Smooth muscle cell of the brain vasculature (primary cell): ENCODE data around the gene NTN3.
"Not testable (repeated sequence)": the region's sequence is repeated elsewhere in the genome, so short reads cannot be mapped to it uniquely, and the experiment has no call there.

ENCODE experiments used
- DNase-seq: peaks from one replicate; pipeline ENCODE4 v3.0.0-alpha.2; 2012; ENCODE audit warnings: low read depth, low spot score

Gene NTN3

GRCh38 chr16:2441143-2441804 lies 29.8 kb upstream of the NTN3 start:
- DNase-seq, result not testable (repeated sequence)

GRCh38 chr16:2443555-2443954 lies 27.5 kb upstream of the NTN3 start:
- no peak for DNase-seq

- DNase-seq, result no peak
Observed at GRCh38 chr16:2447920-2448583, 23.0 kb upstream of the NTN3 start.

GRCh38 chr16:2449118-2449517 lies 22.0 kb upstream of the NTN3 start:
- DNase-seq, result no peak

GRCh38 chr16:2450535-2450934 lies 20.6 kb upstream of the NTN3 start:
- DNase-seq, result no peak

- no peak for DNase-seq
Observed at GRCh38 chr16:2450975-2451381, 20.1 kb upstream of the NTN3 start.

GRCh38 chr16:2451851-2452320 lies 19.2 kb upstream of the NTN3 start:
- no peak for DNase-seq

GRCh38 chr16:2452650-2453049 lies 18.4 kb upstream of the NTN3 start:
- DNase-seq, result no peak

GRCh38 chr16:2455081-2455845 lies 15.8 kb upstream of the NTN3 start:
- DNase-seq, result no peak

- no peak for DNase-seq
Observed at GRCh38 chr16:2456551-2457153, 14.4 kb upstream of the NTN3 start.

- no peak for DNase-seq
Observed at GRCh38 chr16:2457267-2457666, 13.8 kb upstream of the NTN3 start.

- no peak for DNase-seq
Observed at GRCh38 chr16:2457946-2458345, 13.2 kb upstream of the NTN3 start.

GRCh38 chr16:2458887-2459646 lies 12.0 kb upstream of the NTN3 start:
- no peak for DNase-seq

GRCh38 chr16:2459647-2460390 lies 11.3 kb upstream of the NTN3 start, which contains the start of gene TEDC2:
Gene TEDC2 (plus strand): TSS chr16:2460109. CDS start chr16:2460145, 36 bp downstream.
- peak; percentile 86 for DNase-seq

- no peak for DNase-seq
Observed at GRCh38 chr16:2460391-2460713, 10.7 kb upstream of the NTN3 start.

GRCh38 chr16:2460916-2461315 lies 10.2 kb upstream of the NTN3 start:
- no peak for DNase-seq

- no peak for DNase-seq
Observed at GRCh38 chr16:2462031-2462866, 8.8 kb upstream of the NTN3 start.

GRCh38 chr16:2464333-2464732 lies 6.8 kb upstream of the NTN3 start:
- no peak for DNase-seq

GRCh38 chr16:2465653-2466415 lies 5.3 kb upstream of the NTN3 start:
- no peak for DNase-seq
